IPS-20b (cell line): ENCODE measurements around the gene SHROOM1.

ENCODE experiments used
- H3K27ac ChIP-seq: one replicate; pipeline ENCODE4 v1.5.1; 2013; ENCODE audit warnings: low read length
- H3K27me3 ChIP-seq: 2 replicates; pipeline ENCODE4 v1.6.1; 2013; ENCODE audit warnings: mild to moderate bottlenecking, low read length, inconsistent platforms; ENCODE audit not compliant: insufficient read depth
- H3K36me3 ChIP-seq: 2 replicates; pipeline ENCODE4 v1.6.1; 2013; ENCODE audit warnings: low read depth, mild to moderate bottlenecking, inconsistent platforms, low read length, moderate library complexity; ENCODE audit not compliant: insufficient read depth
- H3K4me1 ChIP-seq: 2 replicates; pipeline ENCODE4 v1.6.1; 2013; ENCODE audit warnings: mild to moderate bottlenecking, control low read depth, inconsistent platforms, low read length, moderate library complexity; ENCODE audit not compliant: insufficient read depth
- H3K4me3 ChIP-seq: 2 replicates; pipeline ENCODE4 v1.5.1; 2013; ENCODE audit warnings: mild to moderate bottlenecking, low read length, inconsistent platforms
- H3K9ac ChIP-seq: 2 replicates; pipeline ENCODE4 v1.6.1; 2013; ENCODE audit warnings: low read depth, mild to moderate bottlenecking, inconsistent platforms, low read length, moderate library complexity
- H3K9me3 ChIP-seq: 2 replicates; pipeline ENCODE4 v1.6.1; 2013; ENCODE audit warnings: mild to moderate bottlenecking, low read depth, low read length, inconsistent platforms; ENCODE audit not compliant: insufficient read depth

SHROOM1 gene

DNA sequence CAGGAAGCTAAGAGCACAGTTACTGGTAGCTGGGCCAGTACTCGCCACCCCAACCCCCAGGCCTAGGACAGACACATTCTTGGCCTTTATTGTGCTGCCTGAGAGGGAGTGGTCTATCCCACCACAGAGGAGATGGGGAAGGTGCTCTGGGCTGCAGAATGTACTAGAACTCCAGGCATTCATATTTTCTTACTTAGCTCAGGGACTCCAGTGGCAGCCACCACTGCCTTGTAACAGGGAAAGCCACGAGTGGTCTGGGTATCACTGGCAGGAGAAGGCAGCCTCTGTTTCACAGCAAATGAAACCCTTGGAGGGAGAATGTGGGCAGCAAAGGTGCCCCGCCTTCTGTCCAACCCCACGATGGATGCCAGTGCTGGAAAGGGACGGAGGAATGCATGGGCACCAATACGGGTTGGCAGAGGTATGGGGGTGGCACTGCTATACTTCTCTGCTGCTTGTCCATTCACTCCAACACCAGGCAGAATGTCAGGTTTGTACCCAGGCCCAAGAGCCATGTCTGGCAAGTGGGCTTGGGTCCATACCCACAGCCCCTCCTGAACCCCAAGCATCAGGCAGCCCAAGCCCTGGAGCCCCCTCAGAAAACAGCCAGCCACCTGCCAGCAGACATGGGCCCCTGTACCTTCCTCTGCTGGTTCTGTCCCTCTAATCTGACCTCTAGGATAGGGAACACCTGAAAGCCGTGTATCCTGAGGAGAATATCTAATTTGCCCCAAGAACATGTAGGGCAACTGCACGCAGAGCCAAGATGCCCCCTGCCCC is 58.0 kb downstream of the SHROOM1 start:
- no peak overlapping the region for H3K27ac ChIP-seq

More for the DNA sequence above, 58.0 kb downstream of the SHROOM1 start:
- Histone ChIP-seq H3K9me3 (no peaks in the 10 kb centered on the region), H3K4me3 (no peak overlapping the region), H3K36me3 (no peaks in the 10 kb centered on the region), H3K4me1 (peaks cover 28% of the 10 kb centered on the region), H3K27me3 (peaks cover 32% of the 10 kb centered on the region), H3K9ac (no peak overlapping the region)
